Keratinocyte (primary cell): ENCODE data around the gene CEBPE. TPM values are rescaled to one million over a fixed set of nuclear protein-coding genes. Genes with fewer than 3 reads are reported as not detected.

Experiments
- DNase-seq: peaks from one replicate; pipeline ENCODE4 v3.0.0-alpha.2; 2011; ENCODE audit warnings: low read depth, missing footprints, low spot score
- FAIRE-seq: peaks from 2 replicates; lab custom pipeline; 2011; peaks lifted over from hg19 to GRCh38; lab: Jason Lieb, UNC
- H2AFZ ChIP-seq: 2 replicates; pipeline ENCODE4 v1.6.0; 2012; ENCODE audit warnings: low read length, control low read depth, inconsistent platforms; ENCODE audit not compliant: control insufficient read depth
- H3K27ac ChIP-seq: 2 replicates; pipeline ENCODE4 v1.5.1; 2011; ENCODE audit warnings: low read length; ENCODE audit not compliant: control insufficient read depth, insufficient read depth
- H3K27me3 ChIP-seq: 3 replicates; pipeline ENCODE4 v1.6.0; 2011; ENCODE audit warnings: low read length; ENCODE audit not compliant: control insufficient read depth, insufficient read depth; ENCODE audit errors: extremely low read depth
- H3K36me3 ChIP-seq, 2 experiments: 2 replicates in 1 of 2; 3 replicates in 1 of 2; pipeline ENCODE4 v1.5.1; 2011; ENCODE audit warnings: low read length in 2 of 2, mild to moderate bottlenecking in 1 of 2; ENCODE audit not compliant: control insufficient read depth in 2 of 2, insufficient read depth in 2 of 2; ENCODE audit errors: extremely low read depth in 1 of 2
- H3K4me1 ChIP-seq: 3 replicates; pipeline ENCODE4 v1.5.1; 2011; ENCODE audit warnings: low read length; ENCODE audit not compliant: control insufficient read depth, insufficient read depth; ENCODE audit errors: extremely low read depth
- H3K4me2 ChIP-seq: 3 replicates; pipeline ENCODE4 v1.6.0; 2011; ENCODE audit warnings: low read depth, low read length; ENCODE audit not compliant: control insufficient read depth, insufficient read depth; ENCODE audit errors: extremely low read depth
- H3K4me3 ChIP-seq, 3 experiments: fragments of 200-600 bp in 1 of 3; sonication (generic) in 1 of 3; 2 replicates in 2 of 3; 3 replicates in 1 of 3; pipeline ENCODE4 v1.5.1; 2011 to 2016; ENCODE audit warnings: low read length in 3 of 3, mild to moderate bottlenecking in 3 of 3, control low read depth in 2 of 3, inconsistent platforms in 1 of 3, low read depth in 1 of 3, mixed read lengths in 1 of 3, mixed run types in 1 of 3, moderate library complexity in 1 of 3; ENCODE audit not compliant: control insufficient read depth in 2 of 3, insufficient read depth in 2 of 3; ENCODE audit errors: extremely low read depth in 1 of 3
- H3K79me2 ChIP-seq: 2 replicates; pipeline ENCODE4 v1.6.0; 2012; ENCODE audit warnings: low read length; ENCODE audit not compliant: control insufficient read depth, insufficient read depth
- H3K9ac ChIP-seq: 3 replicates; pipeline ENCODE4 v1.6.0; 2011; ENCODE audit warnings: low read length; ENCODE audit not compliant: control insufficient read depth, insufficient read depth; ENCODE audit errors: extremely low read depth
- H3K9me1 ChIP-seq: 3 replicates; pipeline ENCODE4 v1.6.0; 2011; ENCODE audit warnings: low read length; ENCODE audit not compliant: control insufficient read depth, insufficient read depth; ENCODE audit errors: extremely low read depth
- H3K9me3 ChIP-seq: 2 replicates; pipeline ENCODE4 v1.5.1; 2012; ENCODE audit warnings: low read depth, low read length; ENCODE audit not compliant: control insufficient read depth
- H4K20me1 ChIP-seq: 3 replicates; pipeline ENCODE4 v1.6.0; 2011; ENCODE audit warnings: low read length; ENCODE audit not compliant: control insufficient read depth, insufficient read depth; ENCODE audit errors: extremely low read depth
- CTCF ChIP-seq, 3 experiments: IDR thresholded peaks in 1 of 3; conservative IDR thresholded peaks in 1 of 3; optimal IDR thresholded peaks in 1 of 3; 2 replicates in 2 of 3; 3 replicates in 1 of 3; pipeline versions ENCODE3 to v1.5.1; 2011; ENCODE audit warnings: low read length in 3 of 3, mild to moderate bottlenecking in 3 of 3, moderate library complexity in 2 of 3, control low read depth in 1 of 3, inconsistent platforms in 1 of 3; ENCODE audit not compliant: insufficient read depth in 2 of 3; ENCODE audit errors: extremely low read depth in 1 of 3
- EZH2 ChIP-seq: IDR thresholded peaks from one replicate; pipeline ENCODE4 v1.6.1; 2012; ENCODE audit warnings: inconsistent platforms, mild to moderate bottlenecking, low read length, moderate library complexity
- dilution Hi-C: fragments of 300-500 bp; cut with MboI; formaldehyde crosslinking; loops from one replicate; pipeline ENCODE4 v1.7.0; 2020; ENCODE audit warnings: low sequenced_read_pairs; ENCODE audit not compliant: extremely low pct_ligation_motif_present
- polyA plus RNA-seq, 5 experiments: library from polyadenylated mRNA; depleted of rRNA in 3 of 5; stranded (reverse) in 3 of 5; stranded (forward) in 1 of 5; unstranded in 1 of 5; fragments of >200 nt; gene quantifications; 1 replicate in 1 of 5; 2 replicates in 3 of 5; 3 replicates in 1 of 5; pipeline versions ENCODE4 v1.2.1 to v1.2.3, GENCODE V29; 2011 to 2012; ENCODE audit warnings: missing spikeins in 2 of 5, low read depth in 1 of 5, low replicate concordance in 1 of 5

CEBPE gene
- polyA plus RNA-seq, 1 donor (not counting 4 experiments of a cell fraction or from before 2014, with no cell fraction given): not detected

DNA sequence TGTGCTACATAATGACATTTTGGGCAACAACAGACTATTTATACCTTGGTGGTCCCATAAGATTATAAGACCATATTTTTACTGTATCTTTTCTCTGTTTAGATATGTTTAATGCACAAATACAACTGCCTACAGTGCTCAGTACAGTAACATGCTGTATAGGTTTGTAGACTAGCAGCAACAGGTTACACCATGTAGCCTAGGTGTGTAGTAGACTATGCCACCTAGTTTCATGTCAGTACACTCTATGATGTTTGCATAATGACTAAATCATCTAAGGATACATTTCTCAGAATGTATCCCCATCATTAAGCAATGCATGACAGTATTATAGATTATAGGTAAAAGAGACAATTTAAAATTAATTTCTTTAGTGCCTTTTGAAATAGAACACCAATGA, 30.7 kb upstream of the CEBPE start:
- Histone ChIP-seq H3K9me3 (no peaks in the 10 kb centered on the region), H3K4me1 (peaks cover 18% of the 10 kb centered on the region), H3K9me1 (no peaks in the 10 kb centered on the region), H4K20me1 (no peaks in the 10 kb centered on the region), H3K79me2 (no peaks in the 10 kb centered on the region), H3K27me3 (no peaks in the 10 kb centered on the region), H3K4me2 (no peak overlapping the region), H3K4me3 (no peak overlapping the region), H3K9ac (no peak overlapping the region), H2AFZ (no peak overlapping the region), H3K27ac (no peak overlapping the region), H3K36me3 (peaks cover 0 to 6% of the 10 kb centered on the region in 2 experiments)
- TF ChIP-seq EZH2: no peak
- TF ChIP-seq CTCF (optimal IDR thresholded peaks at IDR 0.05 in 1 of 3, IDR thresholded peaks at IDR 0.05 in 1 of 3, conservative IDR thresholded peaks at IDR 0.05 in 1 of 3; ENCODE audit: extremely low read depth in 1 of 3, insufficient read depth in 2 of 3, low read length in 3 of 3): no peak
- FAIRE-seq (no peak), DNase-seq (no peak)
- dilution Hi-C loops: no loop called here

DNA sequence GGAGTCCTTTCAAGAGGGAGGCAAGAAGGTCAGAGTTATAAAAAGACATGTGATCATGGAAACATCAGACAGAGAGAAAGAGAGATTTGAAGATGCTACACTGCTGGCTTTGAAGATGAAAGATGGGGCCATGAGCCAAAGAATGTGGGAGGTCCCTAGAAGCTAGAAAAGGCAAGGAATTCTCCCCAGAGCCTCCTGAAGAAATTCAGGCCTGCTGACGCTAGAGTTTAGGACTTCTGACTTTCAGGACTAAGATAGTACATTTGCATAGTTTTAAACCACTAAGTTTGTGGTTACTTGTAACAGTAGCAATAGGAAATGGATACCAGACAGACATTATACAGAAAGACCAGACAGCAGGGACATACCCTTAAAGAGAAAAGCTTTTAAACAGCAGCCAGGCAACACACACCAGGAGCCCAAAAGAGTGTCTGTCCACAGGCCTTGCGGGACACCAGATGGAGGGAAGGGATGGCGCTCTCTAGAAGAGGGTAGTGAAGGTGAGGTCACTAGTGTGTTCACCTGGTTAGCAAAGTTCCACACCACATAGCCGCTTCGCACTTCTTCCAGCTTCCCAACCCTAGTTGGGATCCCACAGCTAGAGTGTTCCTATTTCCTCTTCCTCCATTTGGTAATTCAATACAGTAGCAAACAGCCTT, 29.7 kb upstream of the CEBPE start:
- Histone ChIP-seq H3K9me3 (no peaks in the 10 kb centered on the region), H3K4me1 (peaks cover 9% of the 10 kb centered on the region), H3K36me3 (peaks cover 0 to 6% of the 10 kb centered on the region in 2 experiments), H3K79me2 (no peaks in the 10 kb centered on the region), H3K27me3 (no peaks in the 10 kb centered on the region), H3K9me1 (no peaks in the 10 kb centered on the region), H3K27ac (no peak overlapping the region), H3K4me2 (no peak overlapping the region), H3K9ac (no peak overlapping the region), H3K4me3 (no peak overlapping the region), H2AFZ (no peak overlapping the region), H4K20me1 (no peaks in the 10 kb centered on the region)
- TF ChIP-seq CTCF (optimal IDR thresholded peaks at IDR 0.05 in 1 of 3, IDR thresholded peaks at IDR 0.05 in 1 of 3, conservative IDR thresholded peaks at IDR 0.05 in 1 of 3; ENCODE audit: extremely low read depth in 1 of 3, insufficient read depth in 2 of 3, low read length in 3 of 3) (no peak), EZH2 (no peak)
- DNase-seq (no peak), FAIRE-seq (no peak)
- dilution Hi-C loops: no loop called here
